HCT116 (cell line): Measurements from ENCODE around the gene FCHO2.

Experiments
- ATF3 ChIP-seq: IDR thresholded peaks from 2 replicates; pipeline ENCODE4 v1.6.1; 2012
- CTCF ChIP-seq, 3 experiments: fragments of 200-600 bp in 1 of 3; sonication (generic) in 1 of 3; IDR thresholded peaks in 2 of 3; conservative IDR thresholded peaks in 1 of 3; 2 replicates each; pipeline ENCODE4 v1.5.1; 2012 to 2017; ENCODE audit warnings: low read depth in 2 of 3, low read length in 2 of 3, antibody characterized with exemption in 1 of 3, borderline replicate concordance in 1 of 3, control low read depth in 1 of 3, mild to moderate bottlenecking in 1 of 3, mixed read lengths in 1 of 3, mixed run types in 1 of 3, moderate library complexity in 1 of 3; ENCODE audit not compliant: insufficient read depth in 1 of 3
- POLR2A ChIP-seq: IDR thresholded peaks from 2 replicates; pipeline ENCODE4 v1.7.0; 2011; ENCODE audit warnings: borderline replicate concordance; ENCODE audit not compliant: insufficient read depth, insufficient read length; ENCODE audit errors: extremely low read depth
- REST ChIP-seq: IDR thresholded peaks from 2 replicates; pipeline ENCODE4 v1.6.1; 2012; ENCODE audit warnings: low read depth
- SIN3A ChIP-seq: IDR thresholded peaks from 2 replicates; pipeline ENCODE4 v1.6.1; 2012; ENCODE audit warnings: low read depth

GRCh38 chr5:73114044-73114688 lies 158.3 kb downstream of the FCHO2 start:
- TF ChIP-seq CTCF (IDR thresholded peaks at IDR 0.05 in 2 of 3, conservative IDR thresholded peaks at IDR 0.05 in 1 of 3; ENCODE audit: borderline replicate concordance in 1 of 3, insufficient read depth in 1 of 3, low read depth in 2 of 3, low read length in 2 of 3): no peak
- no peak for TF ChIP-seq POLR2A
- no peak for TF ChIP-seq REST
- TF ChIP-seq SIN3A: no peak
- no peak for TF ChIP-seq ATF3
